Esophagus (tissue), 2 donors: Measurements from ENCODE around the gene THRB. TPM values are rescaled to one million over a fixed set of nuclear protein-coding genes. Genes with fewer than 3 reads are reported as not detected.

Experiments used
- H3K27ac ChIP-seq, 2 donors: one replicate each; pipeline ENCODE4 v1.5.1; 2013; ENCODE audit warnings: low read depth in 2 of 2, mild to moderate bottlenecking in 2 of 2, inconsistent platforms in 1 of 2, low read length in 1 of 2, moderate library complexity in 1 of 2
- H3K27me3 ChIP-seq, 2 donors: one replicate each; pipeline ENCODE4 v1.6.1; 2013; ENCODE audit warnings: low read length in 2 of 2, control low read depth in 1 of 2, mild to moderate bottlenecking in 1 of 2; ENCODE audit not compliant: insufficient read depth in 2 of 2, control insufficient read depth in 1 of 2
- H3K36me3 ChIP-seq, 2 donors: one replicate each; pipeline ENCODE4 v1.6.1; 2013; ENCODE audit warnings: low read length in 1 of 2; ENCODE audit not compliant: control insufficient read depth in 2 of 2, insufficient read depth in 2 of 2
- H3K4me1 ChIP-seq, 2 donors: one replicate each; pipeline ENCODE4 v1.6.1; 2013; ENCODE audit warnings: low read length in 1 of 2; ENCODE audit not compliant: control insufficient read depth in 2 of 2, insufficient read depth in 2 of 2
- H3K4me3 ChIP-seq, 2 donors: one replicate each; pipeline ENCODE4 v1.5.1; 2013; ENCODE audit warnings: low read length in 2 of 2, mild to moderate bottlenecking in 2 of 2, low read depth in 1 of 2, moderate library complexity in 1 of 2
- H3K9me3 ChIP-seq, 2 donors: one replicate each; pipeline ENCODE4 v1.6.1; 2013; ENCODE audit warnings: mild to moderate bottlenecking in 2 of 2, low read depth in 1 of 2, low read length in 1 of 2, moderate library complexity in 1 of 2; ENCODE audit not compliant: control insufficient read depth in 2 of 2, insufficient read depth in 1 of 2
- WGBS, 2 donors: extraction: QIAGEN DNeasy Blood & Tissue Kit; methylation state at CpG; one replicate each; pipeline ENCODE4 v1.1.7; 2013; 5-methylcytosine and 5-hydroxymethylcytosine counted together
- polyA plus RNA-seq, 2 donors: library from polyadenylated mRNA; stranded (reverse); fragments of 200-250 nt; gene quantifications; one replicate each; pipeline ENCODE4 v1.2.3, GENCODE V29; 2013
- donor health status: healthy with polysubstance abuse.
- donor health status: Bipolar disorder and iron deficiency.

Gene THRB
- polyA plus RNA-seq, 2 donors: 1.4 to 2.5 TPM

DNA sequence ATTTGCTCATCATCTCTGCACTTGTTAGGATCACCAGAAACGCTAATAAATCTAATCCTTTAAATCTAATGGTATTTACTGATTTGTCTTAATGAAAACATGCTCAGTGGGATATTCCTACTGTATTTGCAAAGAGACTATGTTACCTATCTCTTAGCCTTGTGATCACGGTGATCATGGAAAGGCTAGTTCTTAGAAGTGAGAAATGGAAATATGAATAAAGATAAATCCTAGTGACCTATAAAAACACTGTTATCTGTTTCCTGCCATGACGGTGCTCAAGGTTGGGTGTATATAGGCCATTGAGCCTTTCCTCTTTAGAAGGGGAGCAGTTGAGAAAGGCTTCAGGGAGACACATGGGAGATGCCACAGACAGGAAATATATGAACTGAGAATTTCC, 116.3 kb downstream of the THRB start:
- WGBS, 2 donors: 75 to 85% methylated on average over 3 of the region's 3 CpGs
- Histone ChIP-seq H3K36me3 (no peaks in the 10 kb centered on the region), H3K27me3 (no peaks in the 10 kb centered on the region), H3K4me3 (no peak overlapping the region), H3K4me1 (peaks cover 0 to 3% of the 10 kb centered on the region in 2 donors), H3K9me3 (no peaks in the 10 kb centered on the region), H3K27ac (no peak overlapping the region)

DNA sequence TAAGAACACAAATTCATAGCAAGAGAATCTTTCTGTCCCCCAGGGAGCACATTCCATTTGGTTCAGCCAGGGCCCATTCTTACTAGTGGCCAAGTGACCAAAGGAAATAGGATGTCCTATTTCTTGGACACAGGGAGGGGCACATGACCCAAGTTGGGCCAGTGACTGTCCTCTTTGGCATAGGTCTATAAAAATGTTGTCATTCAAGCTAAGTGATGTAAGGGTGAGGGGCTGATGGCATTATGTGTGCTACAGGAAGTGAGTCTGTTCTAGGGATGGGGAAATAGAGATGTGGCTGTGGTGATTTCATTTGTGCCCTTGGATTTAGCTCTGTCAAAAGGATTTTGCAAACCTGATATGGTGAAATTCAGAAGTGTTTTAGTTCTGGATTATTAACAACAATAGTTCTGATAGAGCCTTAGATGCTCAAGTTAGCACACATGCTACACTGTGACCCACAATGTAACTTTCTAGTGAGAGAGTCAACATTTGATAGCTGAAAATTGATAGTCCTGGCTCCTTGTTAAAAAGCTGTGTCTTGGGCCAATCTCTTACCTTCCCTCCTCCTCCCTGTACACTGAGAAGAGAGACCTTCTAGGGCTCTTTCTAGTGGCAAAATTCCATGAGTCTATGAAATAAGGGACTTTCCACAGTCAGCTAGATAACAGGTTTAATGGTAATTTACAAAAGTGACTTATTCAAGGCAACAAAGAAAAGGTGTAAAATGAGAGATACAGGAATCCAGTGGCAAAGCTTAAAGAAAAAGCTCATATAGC, 117.2 kb downstream of the THRB start:
- H3K9me3 ChIP-seq: no peaks in the 10 kb centered on the region
- no peaks in the 10 kb centered on the region for H3K36me3 ChIP-seq
- H3K27ac ChIP-seq: peak overlapping the region in 1 of 2 donors; percentile 22
- H3K4me1 ChIP-seq: peaks cover 0 to 3% of the 10 kb centered on the region in 2 donors
- no peaks in the 10 kb centered on the region for H3K27me3 ChIP-seq
- H3K4me3 ChIP-seq: no peak overlapping the region

DNA sequence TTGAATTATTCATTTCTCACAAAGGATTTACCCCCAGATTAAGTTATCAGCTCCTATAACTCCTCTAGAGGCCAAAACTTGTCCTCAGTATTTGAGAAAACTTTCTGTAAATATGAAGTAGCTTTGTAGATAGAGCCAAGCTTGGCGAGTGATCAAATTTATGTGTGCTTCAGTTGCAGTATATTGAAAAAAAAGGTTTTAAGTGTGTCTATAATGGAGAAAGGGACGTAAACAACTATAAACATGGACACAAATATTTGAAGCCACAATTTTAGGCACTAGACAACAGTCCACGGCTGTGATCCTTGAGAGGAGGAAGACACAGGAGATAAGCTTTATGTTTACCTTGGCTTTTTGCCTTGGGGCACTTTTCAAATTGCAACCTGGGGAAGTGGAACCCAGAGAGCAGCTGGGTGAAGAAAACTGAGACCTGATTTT, 118.7 kb downstream of the THRB start:
- Histone ChIP-seq H3K9me3 (no peaks in the 10 kb centered on the region), H3K36me3 (no peaks in the 10 kb centered on the region), H3K27me3 (no peaks in the 10 kb centered on the region), H3K4me1 (peaks cover 0 to 3% of the 10 kb centered on the region in 2 donors), H3K4me3 (no peak overlapping the region), H3K27ac (no peak overlapping the region)
- WGBS, 2 donors: 31 to 44% methylated on average over 3 of the region's 3 CpGs

DNA sequence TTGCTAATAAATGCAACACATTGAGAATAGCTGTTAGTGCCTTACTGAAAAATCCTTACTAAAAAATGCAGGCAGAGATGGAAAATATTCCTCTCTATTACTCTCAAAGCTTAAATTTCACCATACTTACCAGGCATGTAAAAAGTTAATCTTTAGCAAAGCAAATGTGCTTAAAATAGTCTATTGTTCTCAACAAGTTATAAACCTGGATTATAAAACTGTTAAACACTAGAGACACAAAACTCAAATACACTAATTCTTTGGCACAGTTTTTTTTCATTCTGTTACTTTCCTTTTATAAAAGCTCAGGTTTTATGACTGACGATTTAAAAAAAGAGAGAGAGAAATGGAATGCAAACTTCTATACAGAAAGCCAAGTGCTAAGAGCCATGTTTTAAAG, 119.8 kb downstream of the THRB start:
- H3K4me3 ChIP-seq: no peak overlapping the region
- 34 to 38% methylated on average over 1 of the region's 1 CpG for WGBS, 2 donors
- H3K27ac ChIP-seq: no peak overlapping the region
- no peaks in the 10 kb centered on the region for H3K27me3 ChIP-seq
- H3K4me1 ChIP-seq: peaks cover 0 to 3% of the 10 kb centered on the region in 2 donors
- H3K9me3 ChIP-seq: no peaks in the 10 kb centered on the region
- H3K36me3 ChIP-seq: no peaks in the 10 kb centered on the region

DNA sequence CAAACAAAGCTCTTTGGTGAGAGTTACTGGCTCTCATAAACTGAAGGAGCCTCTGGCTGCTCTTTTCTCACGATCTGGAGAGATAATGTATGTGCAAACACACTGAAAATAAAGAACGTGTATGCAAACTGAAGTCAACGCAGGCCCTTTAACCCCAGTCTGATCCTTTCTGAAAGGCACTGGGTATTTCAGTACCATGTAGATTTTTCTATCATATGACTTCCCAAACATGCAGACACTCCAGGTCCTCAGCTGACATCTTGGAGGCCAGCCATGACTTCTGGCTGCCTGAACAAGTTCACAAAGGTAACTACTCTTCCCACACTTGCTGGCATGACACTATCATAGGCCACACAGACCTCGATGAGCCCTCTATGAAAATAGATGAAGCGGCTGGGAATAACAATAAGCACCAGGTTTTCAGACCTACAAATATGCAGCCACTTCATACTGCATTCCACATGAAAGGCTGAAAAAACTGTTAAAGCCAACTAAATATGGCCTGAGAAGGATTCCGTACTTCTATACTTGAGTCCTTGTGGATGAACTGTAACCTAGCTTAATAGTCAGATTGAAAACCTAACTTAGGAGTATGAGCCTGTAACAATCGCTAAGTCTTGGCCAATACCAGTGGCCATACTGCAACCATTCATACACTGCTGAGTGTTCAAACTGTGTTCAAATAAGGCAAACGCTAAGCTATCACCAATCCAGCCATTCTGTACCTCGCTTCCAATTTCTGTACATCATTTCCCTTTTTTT, 121.3 kb downstream of the THRB start:
- Histone ChIP-seq H3K9me3 (no peaks in the 10 kb centered on the region), H3K36me3 (no peaks in the 10 kb centered on the region), H3K4me1 (peaks cover 0 to 3% of the 10 kb centered on the region in 2 donors), H3K27me3 (no peaks in the 10 kb centered on the region), H3K4me3 (no peak overlapping the region), H3K27ac (no peak overlapping the region)
- 71 to 81% methylated on average over 9 of the region's 9 CpGs for WGBS, 2 donors

DNA sequence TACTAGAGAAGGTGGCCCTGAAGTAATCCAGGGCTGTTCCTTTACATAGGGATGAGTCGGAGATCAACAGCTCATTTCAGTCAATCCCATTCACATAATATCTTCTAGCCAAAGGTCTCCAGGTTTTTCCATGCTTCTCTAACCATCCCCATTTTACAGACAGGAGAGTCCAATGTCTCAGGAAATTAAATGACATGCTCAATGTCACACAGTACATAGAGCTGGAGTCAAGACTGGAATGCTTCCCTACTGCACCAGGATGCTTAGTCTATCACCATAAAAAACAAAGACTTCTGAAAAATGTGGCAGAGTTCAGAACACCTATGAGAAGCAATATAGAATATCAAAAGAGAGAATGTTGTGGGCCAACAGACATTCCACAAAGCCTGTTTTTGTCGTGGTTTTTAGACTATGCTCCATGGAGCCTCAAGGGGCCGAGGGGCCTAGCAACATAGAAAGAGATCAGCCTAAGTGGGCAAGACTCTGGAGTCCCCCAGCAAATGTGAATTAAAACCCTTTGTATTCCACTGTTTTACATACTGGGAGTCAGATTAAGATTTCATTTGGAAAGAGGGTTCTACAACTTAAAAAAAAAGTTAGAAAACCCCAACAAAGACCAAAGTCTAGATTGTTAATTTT, 122.0 kb downstream of the THRB start:
- H3K27ac ChIP-seq: no peak overlapping the region
- WGBS, 2 donors: 82 to 90% methylated on average over 3 of the region's 3 CpGs
- H3K36me3 ChIP-seq: no peaks in the 10 kb centered on the region
- no peaks in the 10 kb centered on the region for H3K27me3 ChIP-seq
- peaks cover 0 to 3% of the 10 kb centered on the region in 2 donors for H3K4me1 ChIP-seq
- H3K9me3 ChIP-seq: no peaks in the 10 kb centered on the region
- no peak overlapping the region for H3K4me3 ChIP-seq

DNA sequence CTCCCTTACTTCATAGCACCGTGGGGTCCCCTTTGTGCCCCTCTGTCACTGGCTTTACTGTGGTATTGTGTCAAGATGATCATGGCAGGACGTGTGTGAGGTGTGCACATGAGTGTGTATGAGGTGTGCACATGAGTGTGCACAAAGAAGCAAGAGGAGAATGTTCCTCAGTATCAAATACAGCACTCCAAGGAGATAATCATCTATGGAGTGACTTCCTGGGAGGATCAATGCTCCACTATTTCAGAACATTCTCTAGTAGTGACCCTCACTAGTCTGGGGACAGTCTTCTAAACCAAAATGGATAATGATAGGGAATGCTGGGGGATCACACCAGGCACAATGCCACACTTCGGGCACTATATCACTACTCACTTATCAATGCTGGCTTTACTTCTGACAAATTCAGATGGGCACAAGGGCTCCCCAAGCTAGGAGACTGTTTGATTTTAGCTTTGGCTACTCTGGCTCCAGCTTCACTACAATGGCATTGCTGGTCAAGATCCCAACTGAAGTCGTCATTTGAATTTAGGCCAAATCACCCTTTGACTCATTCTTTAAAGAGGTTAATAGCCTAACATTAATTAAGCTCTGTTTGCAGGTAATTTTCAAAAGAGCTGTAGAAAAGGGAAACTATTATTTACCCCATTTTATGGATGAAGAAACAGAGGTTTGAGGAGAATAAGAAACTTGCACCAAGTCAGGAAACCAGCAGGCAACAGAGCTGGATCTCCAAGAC, 124.1 kb downstream of the THRB start:
- H3K27ac ChIP-seq: no peak overlapping the region
- H3K4me3 ChIP-seq: no peak overlapping the region
- WGBS, 2 donors: 70 to 73% methylated on average over 4 of the region's 4 CpGs
- no peaks in the 10 kb centered on the region for H3K4me1 ChIP-seq
- no peaks in the 10 kb centered on the region for H3K36me3 ChIP-seq
- no peaks in the 10 kb centered on the region for H3K27me3 ChIP-seq
- H3K9me3 ChIP-seq: no peaks in the 10 kb centered on the region

DNA sequence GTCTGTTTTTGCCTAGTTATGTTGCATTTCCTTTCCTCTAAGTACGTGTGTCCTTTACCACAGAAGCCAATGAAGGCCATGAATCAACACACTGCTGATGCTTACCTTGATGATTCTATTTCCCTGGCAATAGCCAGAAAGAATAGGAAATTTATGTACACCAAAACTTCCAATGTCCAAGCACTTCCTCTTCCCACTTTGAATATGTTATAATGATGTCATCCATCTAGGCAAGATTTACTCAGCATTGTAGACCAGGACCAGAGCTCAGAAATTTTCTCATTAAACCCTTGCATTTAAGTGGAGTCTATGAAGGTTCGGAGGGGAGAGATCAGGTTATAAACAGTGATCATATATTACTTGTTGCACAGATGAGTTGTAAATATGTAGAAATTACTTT, 126.0 kb downstream of the THRB start:
- Histone ChIP-seq H3K27ac (no peak overlapping the region), H3K9me3 (no peaks in the 10 kb centered on the region), H3K4me1 (no peaks in the 10 kb centered on the region), H3K27me3 (no peaks in the 10 kb centered on the region), H3K4me3 (no peak overlapping the region), H3K36me3 (no peaks in the 10 kb centered on the region)
- 51 to 62% methylated on average over 2 of the region's 2 CpGs for WGBS, 2 donors

DNA sequence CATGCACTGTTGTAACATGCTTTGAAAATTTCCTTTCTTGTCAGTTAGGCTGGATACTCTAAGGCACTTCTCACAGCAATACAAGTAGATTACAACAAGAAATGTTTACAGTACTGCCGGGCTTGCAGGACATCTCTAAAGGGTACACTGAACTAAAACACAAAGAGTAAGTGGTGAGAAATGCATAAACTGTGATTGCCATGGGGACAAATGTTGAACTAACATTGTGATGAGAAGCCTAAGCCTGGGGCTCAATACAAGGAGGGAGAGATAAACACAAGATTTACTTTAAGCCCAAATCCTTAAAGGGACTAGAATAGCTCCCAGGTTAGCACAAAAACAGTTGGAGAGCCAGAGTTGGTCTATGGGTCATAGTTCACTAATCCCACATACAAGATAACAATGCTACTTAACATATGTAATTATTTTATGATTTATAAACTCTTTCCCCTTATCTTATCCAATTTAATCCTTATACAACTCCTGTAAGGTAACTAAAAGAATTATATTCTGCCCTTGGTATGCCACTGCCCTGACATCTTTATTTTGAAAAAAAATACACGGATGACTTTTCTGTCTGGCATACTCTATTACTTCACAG, 126.9 kb downstream of the THRB start:
- no peak overlapping the region for H3K4me3 ChIP-seq
- WGBS, 2 donors: 63 to 66% methylated on average over 2 of the region's 2 CpGs
- no peaks in the 10 kb centered on the region for H3K4me1 ChIP-seq
- no peaks in the 10 kb centered on the region for H3K36me3 ChIP-seq
- H3K9me3 ChIP-seq: no peaks in the 10 kb centered on the region
- H3K27ac ChIP-seq: no peak overlapping the region
- no peaks in the 10 kb centered on the region for H3K27me3 ChIP-seq
